H1 (cell line): ENCODE data around the gene IARS2.
"Not testable (repeated sequence)": the region's sequence is repeated elsewhere in the genome, so short reads cannot be mapped to it uniquely, and the experiment has no call there.

Source experiments
- CHD2 ChIP-seq: IDR thresholded peaks from 2 replicates; pipeline ENCODE4 v1.6.1; 2012; ENCODE audit warnings: low read length, improper control_type of control experiment
- FOSL1 ChIP-seq: IDR thresholded peaks from 2 replicates; pipeline ENCODE4 v1.6.1; 2011; ENCODE audit warnings: mild to moderate bottlenecking, low read depth, low read length, moderate library complexity; ENCODE audit not compliant: insufficient read depth
- HDAC2 ChIP-seq, 2 experiments: fragments of 300-600 bp in 1 of 2; sonication (generic) in 1 of 2; IDR thresholded peaks; 2 replicates each; pipeline ENCODE4 v1.6.1; 2011 to 2012; ENCODE audit warnings: low read depth in 2 of 2, low read length in 2 of 2, mild to moderate bottlenecking in 2 of 2, moderate library complexity in 2 of 2, borderline replicate concordance in 1 of 2, inconsistent platforms in 1 of 2
- POLR2A ChIP-seq, 2 experiments: IDR thresholded peaks; 1 replicate in 1 of 2; 2 replicates in 1 of 2; pipeline ENCODE4 v1.6.1; 2011; ENCODE audit warnings: low read depth in 2 of 2, low read length in 2 of 2, mild to moderate bottlenecking in 2 of 2; ENCODE audit errors: control extremely low read depth in 1 of 2
- RAD21 ChIP-seq, 2 experiments: IDR thresholded peaks in 1 of 2; conservative IDR thresholded peaks in 1 of 2; 2 replicates each; pipeline ENCODE4 v1.6.1; 2011; ENCODE audit warnings: low read depth in 2 of 2, low read length in 2 of 2, improper control_type of control experiment in 1 of 2, inconsistent platforms in 1 of 2, mild to moderate bottlenecking in 1 of 2, moderate library complexity in 1 of 2
- RNF2 ChIP-seq: fragments of 200-900, 300-1000 bp; sonication (generic); IDR thresholded peaks from 2 replicates; pipeline ENCODE4 v1.7.1; 2016; ENCODE audit warnings: borderline replicate concordance, low read depth, mild to moderate bottlenecking, antibody characterized with exemption, low read length; ENCODE audit not compliant: poor library complexity, severe bottlenecking; ENCODE audit errors: missing control alignments
- RXRA ChIP-seq: IDR thresholded peaks from 2 replicates; pipeline ENCODE4 v1.6.1; 2011; ENCODE audit warnings: low read depth, mild to moderate bottlenecking, low read length, moderate library complexity; ENCODE audit not compliant: insufficient read depth
- SIX5 ChIP-seq: IDR thresholded peaks from 2 replicates; pipeline ENCODE4 v1.6.1; 2011; ENCODE audit warnings: mild to moderate bottlenecking, low read depth, low read length
- ZNF274 ChIP-seq: IDR thresholded peaks from 2 replicates; pipeline ENCODE4 v1.7.0; 2012; ENCODE audit warnings: low read length, borderline replicate concordance; ENCODE audit errors: extremely low read depth
- TF ChIP-seq, protein P1 (sequence below), 3 experiments: IDR thresholded peaks; 1 replicate in 2 of 3; 2 replicates in 1 of 3; pipeline versions ENCODE4 v1.5.1 to v1.6.1; 2011; ENCODE audit warnings: low read length in 3 of 3, mild to moderate bottlenecking in 3 of 3, inconsistent platforms in 2 of 3, low read depth in 1 of 3, moderate library complexity in 1 of 3; ENCODE audit not compliant: insufficient read depth in 1 of 3; ENCODE audit errors: control extremely low read depth in 1 of 3

DNA sequence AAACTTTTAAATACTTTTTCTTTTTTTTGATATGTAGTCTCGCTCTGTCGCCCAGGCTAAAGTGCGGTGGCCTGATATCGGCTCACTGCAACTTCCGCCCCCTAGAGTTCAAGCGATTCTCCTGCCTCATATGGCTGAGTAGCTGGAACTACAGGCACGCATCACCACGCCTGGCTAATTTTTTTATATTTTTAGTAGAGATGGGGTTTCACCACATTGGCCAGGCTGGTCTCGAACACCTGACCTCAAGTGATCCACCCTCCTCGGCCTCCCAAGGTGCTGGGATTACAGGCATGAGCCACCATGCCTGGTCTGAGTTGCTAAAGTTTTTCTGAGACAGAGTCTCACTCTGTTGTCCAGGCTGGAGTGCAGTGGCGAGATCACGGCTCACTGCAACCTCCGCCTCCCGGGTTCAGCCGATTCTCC is 7.7 kb upstream of the IARS2 start:
- not testable (repeated sequence) for TF ChIP-seq SIX5; RXRA; POLR2A (IDR thresholded peaks at IDR 0.05; ENCODE audit: control extremely low read depth in 1 of 2, low read depth in 2 of 2, low read length in 2 of 2); HDAC2 (IDR thresholded peaks at IDR 0.05; ENCODE audit: borderline replicate concordance in 1 of 2, low read depth in 2 of 2, low read length in 2 of 2); ZNF274; CHD2; RNF2; FOSL1
- TF ChIP-seq, protein P1, sequence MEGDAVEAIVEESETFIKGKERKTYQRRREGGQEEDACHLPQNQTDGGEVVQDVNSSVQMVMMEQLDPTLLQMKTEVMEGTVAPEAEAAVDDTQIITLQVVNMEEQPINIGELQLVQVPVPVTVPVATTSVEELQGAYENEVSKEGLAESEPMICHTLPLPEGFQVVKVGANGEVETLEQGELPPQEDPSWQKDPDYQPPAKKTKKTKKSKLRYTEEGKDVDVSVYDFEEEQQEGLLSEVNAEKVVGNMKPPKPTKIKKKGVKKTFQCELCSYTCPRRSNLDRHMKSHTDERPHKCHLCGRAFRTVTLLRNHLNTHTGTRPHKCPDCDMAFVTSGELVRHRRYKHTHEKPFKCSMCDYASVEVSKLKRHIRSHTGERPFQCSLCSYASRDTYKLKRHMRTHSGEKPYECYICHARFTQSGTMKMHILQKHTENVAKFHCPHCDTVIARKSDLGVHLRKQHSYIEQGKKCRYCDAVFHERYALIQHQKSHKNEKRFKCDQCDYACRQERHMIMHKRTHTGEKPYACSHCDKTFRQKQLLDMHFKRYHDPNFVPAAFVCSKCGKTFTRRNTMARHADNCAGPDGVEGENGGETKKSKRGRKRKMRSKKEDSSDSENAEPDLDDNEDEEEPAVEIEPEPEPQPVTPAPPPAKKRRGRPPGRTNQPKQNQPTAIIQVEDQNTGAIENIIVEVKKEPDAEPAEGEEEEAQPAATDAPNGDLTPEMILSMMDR (IDR thresholded peaks at IDR 0.05; ENCODE audit: control extremely low read depth in 1 of 3, insufficient read depth in 1 of 3, low read depth in 1 of 3, low read length in 3 of 3) = peak; percentile 46 to 66 (median 56)
- TF ChIP-seq RAD21 (IDR thresholded peaks at IDR 0.05 in 1 of 2, conservative IDR thresholded peaks at IDR 0.05 in 1 of 2; ENCODE audit: low read depth in 2 of 2, low read length in 2 of 2) = peak; percentile 27 to 44; a peak in 3 of 4 replicates
